Tibial artery (tissue), 4 donors: ENCODE measurements around the gene TAF8.
"Not testable (repeated sequence)": the region's sequence is repeated elsewhere in the genome, so short reads cannot be mapped to it uniquely, and the experiment has no call there.

Source experiments
- DNase-seq, 2 donors: peaks; one replicate each; pipeline ENCODE4 v3.0.0-alpha.2; 2019
- H3K27ac ChIP-seq, 2 donors: fragments of 200-600 bp; sonication (generic) in 1 of 2; 1 replicate in 1 of 2; 2 replicates in 1 of 2; pipeline ENCODE4 v1.5.1; 2018 to 2019; ENCODE audit warnings: mild to moderate bottlenecking in 1 of 2
- H3K27me3 ChIP-seq, 2 donors: fragments of 200-600 bp; sonication (generic) in 1 of 2; one replicate each; pipeline versions ENCODE4 v1.5.1 to v1.6.0; 2016 to 2019
- H3K36me3 ChIP-seq, 3 donors: fragments of 200-600 bp; sonication (generic) in 2 of 3; one replicate each; pipeline ENCODE4 v1.5.1; 2016 to 2019; ENCODE audit warnings: mild to moderate bottlenecking in 2 of 3
- H3K4me1 ChIP-seq, 4 donors: fragments of 200-600 bp; sonication (generic) in 2 of 4; 1 replicate in 3 of 4; 2 replicates in 1 of 4; pipeline ENCODE4 v1.5.1; 2016 to 2019
- H3K4me3 ChIP-seq, 2 donors: fragments of 200-600 bp; sonication (generic) in 1 of 2; 1 replicate in 1 of 2; 2 replicates in 1 of 2; pipeline ENCODE4 v1.5.1; 2018 to 2019; ENCODE audit warnings: mild to moderate bottlenecking in 2 of 2
- H3K9me3 ChIP-seq, 3 donors: fragments of 200-600 bp; sonication (generic) in 1 of 3; one replicate each; pipeline ENCODE4 v1.5.1; 2016 to 2019
- CTCF ChIP-seq, 2 experiments: fragments of 200-600 bp in 1 of 2; fragments of 450-650 bp in 1 of 2; IDR thresholded peaks; one replicate each; pipeline ENCODE4 v1.5.1; 2017 to 2019; ENCODE audit warnings: antibody characterized with exemption in 2 of 2, mild to moderate bottlenecking in 1 of 2, moderate library complexity in 1 of 2
- intact Hi-C: fragments of 100-400 bp; cut with DNase I; formaldehyde crosslinking; loops from one replicate; pipeline ENCODE4 v1.15.0; 2023; ENCODE audit warnings: low total_unique reads

TAF8 gene, protein sequence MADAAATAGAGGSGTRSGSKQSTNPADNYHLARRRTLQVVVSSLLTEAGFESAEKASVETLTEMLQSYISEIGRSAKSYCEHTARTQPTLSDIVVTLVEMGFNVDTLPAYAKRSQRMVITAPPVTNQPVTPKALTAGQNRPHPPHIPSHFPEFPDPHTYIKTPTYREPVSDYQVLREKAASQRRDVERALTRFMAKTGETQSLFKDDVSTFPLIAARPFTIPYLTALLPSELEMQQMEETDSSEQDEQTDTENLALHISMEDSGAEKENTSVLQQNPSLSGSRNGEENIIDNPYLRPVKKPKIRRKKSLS

DNA sequence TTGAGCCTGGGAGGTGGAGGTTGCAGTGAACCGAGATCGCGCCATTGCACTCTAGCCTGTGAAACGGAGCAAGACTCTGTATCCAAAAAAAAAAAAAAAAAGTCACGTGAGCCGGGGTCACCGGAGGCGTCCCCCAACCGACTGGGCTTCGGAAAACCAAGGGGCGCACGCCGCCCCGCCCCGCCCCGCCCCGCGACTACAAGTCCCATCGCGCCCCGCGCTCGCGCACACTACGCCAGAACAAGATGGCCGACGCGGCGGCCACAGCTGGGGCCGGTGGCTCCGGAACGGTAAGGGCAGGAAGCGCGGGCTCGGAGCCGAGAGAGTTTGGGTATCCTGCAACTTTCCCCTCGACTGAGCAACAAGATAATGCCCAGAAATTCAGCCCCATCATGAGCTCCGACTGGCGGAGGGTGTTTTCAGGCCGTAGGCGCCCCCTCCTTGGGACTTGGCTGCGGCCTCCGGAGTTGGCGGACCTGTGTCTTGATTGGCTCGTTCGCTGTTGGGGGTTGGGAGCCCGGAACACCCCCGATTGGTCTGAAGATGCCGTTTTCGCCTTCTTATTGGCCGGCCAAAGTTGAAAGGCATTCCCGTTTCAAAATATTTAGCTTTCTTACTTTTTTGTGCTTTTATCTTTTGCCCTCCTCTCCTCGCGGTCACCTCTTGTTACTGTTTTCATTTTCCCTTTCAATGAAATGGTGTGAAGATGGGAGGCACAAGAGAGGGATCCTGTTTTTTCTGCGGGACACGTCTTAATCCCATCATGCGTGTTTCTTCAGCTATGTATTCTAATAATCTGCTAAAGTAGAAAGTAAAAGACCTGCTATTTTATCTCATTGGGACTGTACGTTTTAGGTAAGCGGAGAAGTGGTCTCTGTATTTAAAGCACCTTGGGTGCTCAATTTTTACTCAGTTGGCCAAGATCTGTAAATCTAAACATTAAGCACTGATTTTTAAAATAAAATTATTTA is at the start of gene TAF8:
TSS of gene TAF8 (plus strand) at position 228 of the 971 bp plus-strand sequence. CDS start at position 246, 18 bp downstream.
- TF ChIP-seq CTCF (IDR thresholded peaks at IDR 0.05): peak in 1 of 2 experiments; percentile 14
- peak within 1 kb of the TSS; percentile 79 to 87 for H3K27ac ChIP-seq
- no peaks in the 10 kb centered on the region for H3K9me3 ChIP-seq
- peaks cover 0 to 67% (median 48%) of the 10 kb centered on the region in 4 donors for H3K4me1 ChIP-seq
- peak within 1 kb of the TSS; percentile 72 to 77 for H3K4me3 ChIP-seq
- no peaks in the 10 kb centered on the region for H3K27me3 ChIP-seq
- DNase-seq: peak; percentile 91 to 95
- H3K36me3 ChIP-seq: peaks cover 8 to 22% (median 12%) of the 10 kb centered on the region in 3 donors
- intact Hi-C loops: no loop called here

DNA sequence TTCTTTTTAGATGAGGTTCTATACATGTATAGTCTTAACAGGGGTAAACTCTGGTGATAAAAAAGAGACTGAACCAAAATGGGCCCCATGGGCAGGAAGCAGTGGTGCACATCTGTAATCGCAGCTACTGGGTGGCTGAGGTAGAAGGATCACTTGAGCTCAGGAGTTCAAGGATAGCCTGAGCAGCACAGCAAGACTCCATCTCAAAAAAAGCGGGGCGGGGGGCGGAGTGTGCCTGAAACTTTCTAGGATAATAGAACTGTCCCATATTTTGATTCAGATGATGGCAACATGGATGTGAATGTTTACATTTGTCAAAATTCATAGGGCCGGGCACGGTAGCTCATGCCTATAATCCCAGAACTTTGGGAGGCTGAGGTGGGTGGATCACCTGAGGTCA is 48.8 kb upstream of the TAF8 start:
- H3K27me3 ChIP-seq: no peaks in the 10 kb centered on the region
- intact Hi-C loops: no loop called here
- no peak overlapping the region for H3K4me3 ChIP-seq
- H3K36me3 ChIP-seq: peaks cover 5 to 32% (median 10%) of the 10 kb centered on the region in 3 donors
- H3K9me3 ChIP-seq: no peaks in the 10 kb centered on the region
- no peaks in the 10 kb centered on the region for H3K4me1 ChIP-seq
- no peak for DNase-seq
- no peak for TF ChIP-seq CTCF (IDR thresholded peaks at IDR 0.05)
- no peak overlapping the region for H3K27ac ChIP-seq

DNA sequence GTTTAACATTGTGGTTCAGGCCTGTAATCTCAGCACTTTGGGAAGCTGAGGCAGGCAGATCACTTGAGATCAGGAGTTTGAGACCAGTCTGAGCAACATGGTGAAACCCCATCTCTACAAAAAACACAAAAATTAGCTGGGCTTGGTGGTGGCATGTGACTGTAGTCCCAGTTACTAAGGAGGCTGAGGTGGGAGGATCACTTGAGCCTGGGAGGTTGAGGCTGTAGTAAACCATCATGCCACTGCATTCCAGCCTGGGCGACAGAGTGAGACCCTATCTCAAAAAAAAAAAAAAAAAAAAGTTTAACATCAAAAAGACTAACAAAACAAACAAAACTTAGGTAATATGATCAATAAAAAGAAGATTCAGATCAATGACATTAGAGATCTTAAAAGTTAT is 46.7 kb upstream of the TAF8 start:
- H3K27me3 ChIP-seq, H3K4me1 ChIP-seq, intact Hi-C loops, H3K4me3 ChIP-seq, DNase-seq, H3K27ac ChIP-seq, H3K9me3 ChIP-seq: not testable (repeated sequence)
- H3K36me3 ChIP-seq: peaks cover 8 to 23% (median 10%) of the 10 kb centered on the region in 3 donors

DNA sequence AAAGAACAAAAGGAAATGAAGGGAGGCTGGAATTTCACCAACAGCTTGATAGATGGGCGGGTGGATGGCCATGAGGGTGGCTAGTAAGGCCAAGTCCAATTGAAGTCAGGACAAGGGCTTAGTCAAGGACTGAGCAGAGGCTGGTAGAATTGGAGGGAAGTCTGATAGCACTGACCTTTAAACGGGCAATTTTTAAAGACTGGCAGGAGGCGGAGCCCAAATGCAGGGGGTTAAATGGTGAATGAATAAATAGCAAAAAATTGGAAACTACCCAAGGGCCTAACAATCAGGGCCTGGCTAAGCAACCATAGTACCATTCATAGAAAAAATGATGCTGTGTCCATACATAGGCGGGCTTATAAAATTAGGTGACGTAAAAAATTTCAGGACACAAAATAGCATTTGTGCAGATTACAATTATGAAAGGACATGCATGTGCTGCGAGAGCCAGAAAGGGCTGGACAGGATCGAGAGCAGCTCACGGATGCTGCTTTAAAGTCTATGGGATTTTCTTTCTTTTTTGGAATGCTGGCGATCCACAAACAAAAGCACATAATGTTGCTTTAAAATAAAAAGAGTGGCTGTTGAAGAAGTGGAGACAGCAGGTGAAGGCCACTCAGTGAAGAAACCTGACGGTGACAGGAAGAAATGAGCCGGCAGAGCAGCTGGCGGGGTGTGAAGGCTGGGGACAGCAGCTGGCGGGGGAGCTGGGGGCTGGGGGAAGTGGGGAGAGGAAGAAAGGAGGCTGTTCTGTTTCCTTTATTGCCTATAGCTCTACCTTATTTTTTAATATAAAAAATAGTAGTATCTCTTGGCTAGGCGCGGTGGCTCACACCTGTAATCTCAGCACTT is 42.8 kb upstream of the TAF8 start:
- Histone ChIP-seq H3K9me3 (no peaks in the 10 kb centered on the region), H3K4me1 (no peaks in the 10 kb centered on the region), H3K36me3 (peaks cover 8 to 29% (median 9%) of the 10 kb centered on the region in 3 donors), H3K27me3 (no peaks in the 10 kb centered on the region), H3K27ac (no peak overlapping the region), H3K4me3 (no peak overlapping the region)
- DNase-seq: no peak
- TF ChIP-seq CTCF (IDR thresholded peaks at IDR 0.05): no peak
- intact Hi-C loops: no loop called here

DNA sequence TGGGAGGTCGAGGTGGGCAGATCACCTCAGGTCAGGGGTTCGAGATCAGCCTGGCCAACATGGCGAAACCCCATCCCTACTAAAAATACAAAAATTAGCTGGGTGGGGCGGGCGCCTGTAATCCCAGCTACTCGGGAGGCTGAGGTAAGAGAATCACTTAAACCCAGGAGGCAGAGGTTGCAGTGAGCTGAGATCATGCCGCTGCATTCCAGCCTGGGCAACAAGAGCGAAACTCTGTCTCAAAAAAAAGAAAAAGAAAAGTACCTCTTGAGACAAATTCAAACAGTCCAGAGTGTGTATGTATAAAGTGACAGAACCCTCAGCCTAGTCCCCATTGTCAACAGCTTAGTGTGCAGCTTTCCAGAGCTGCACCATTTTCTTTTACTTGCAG is 42.2 kb upstream of the TAF8 start:
- H3K27ac ChIP-seq, H3K9me3 ChIP-seq, H3K4me1 ChIP-seq, DNase-seq, intact Hi-C loops, H3K27me3 ChIP-seq, H3K4me3 ChIP-seq: not testable (repeated sequence)
- H3K36me3 ChIP-seq: peaks cover 3 to 23% (median 5%) of the 10 kb centered on the region in 3 donors

DNA sequence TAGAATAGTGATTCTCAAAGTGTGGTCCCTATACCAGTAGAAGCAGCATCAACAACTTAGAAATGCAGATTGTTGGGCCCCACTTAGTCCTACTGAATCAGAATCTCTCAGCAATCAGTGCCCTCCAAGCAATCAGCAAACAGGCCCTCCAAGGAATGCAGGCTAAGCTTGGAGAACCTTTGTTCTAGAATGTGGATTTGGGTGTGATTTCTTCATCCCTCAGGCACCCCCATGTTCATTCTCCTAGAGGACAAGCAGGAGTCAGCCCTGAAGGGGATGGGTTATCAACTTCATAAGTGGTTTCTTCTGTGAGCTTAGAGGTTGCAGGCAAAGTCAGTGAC is 40.5 kb upstream of the TAF8 start:
- H3K4me3 ChIP-seq: no peak overlapping the region
- H3K27me3 ChIP-seq: no peaks in the 10 kb centered on the region
- H3K9me3 ChIP-seq: no peaks in the 10 kb centered on the region
- H3K4me1 ChIP-seq: no peaks in the 10 kb centered on the region
- no peak for TF ChIP-seq CTCF (IDR thresholded peaks at IDR 0.05)
- no peak overlapping the region for H3K27ac ChIP-seq
- peaks cover 0 to 18% (median 3%) of the 10 kb centered on the region in 3 donors for H3K36me3 ChIP-seq
- no peak for DNase-seq
- intact Hi-C loops: no loop called here
